ENCODE data around the gene ANKRD45. TPM values are rescaled to one million over a fixed set of nuclear protein-coding genes. Genes with fewer than 3 reads are reported as not detected.
"Not testable (repeated sequence)": the region's sequence is repeated elsewhere in the genome, so short reads cannot be mapped to it uniquely, and the experiment has no call there.

ANKRD45 gene
- total and polyA plus RNA-seq, 2 of the 8 experiments (the other 6 are each of a cell fraction or from before 2014, with no cell fraction given): 0.41 to 2.8 TPM

DNA sequence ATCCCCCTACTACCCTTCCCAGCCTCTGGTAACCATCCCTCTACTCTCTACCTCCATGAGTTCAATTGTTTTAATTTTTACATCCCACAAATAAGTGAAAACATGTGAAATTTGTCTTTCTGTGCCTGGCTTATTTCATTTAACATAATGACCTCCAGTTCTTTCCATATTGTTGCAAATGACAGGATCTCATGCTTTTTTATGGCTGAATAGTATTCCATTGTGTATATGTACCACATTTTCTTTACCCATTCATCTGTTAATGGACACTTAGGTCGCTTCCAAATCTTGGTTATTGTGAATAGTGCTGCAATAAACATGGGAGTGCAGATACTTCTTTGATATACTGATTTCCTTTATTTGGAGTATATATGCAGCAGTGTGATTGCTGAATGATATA is 105.8 kb downstream of the ANKRD45 start:
- H2BK15ac ChIP-seq (ENCODE audit: low read length); CTCF ChIA-PET (ENCODE audit: partially characterized antibody); H3K27me3 ChIP-seq (replicated peaks in 1 of 4; ENCODE audit: control insufficient read depth in 3 of 4, extremely low read depth in 1 of 4, insufficient read depth in 3 of 4, low read length in 3 of 4); H3K56ac ChIP-seq (replicated peaks; ENCODE audit: insufficient read length, low read depth, low read length); H2BK12ac ChIP-seq (ENCODE audit: low read depth, low read length); FAIRE-seq; H3K36me3 ChIP-seq (ENCODE audit: control insufficient read depth in 2 of 4, insufficient read depth in 4 of 4, low read length in 3 of 4); H2AFZ ChIP-seq (ENCODE audit: low read length); H2BK5ac ChIP-seq (ENCODE audit: low read depth, low read length); H2BK120ac ChIP-seq (replicated peaks; ENCODE audit: low read depth, low read length); H3K4ac ChIP-seq (replicated peaks; ENCODE audit: insufficient read length, low read depth, low read length); H3K9me3 ChIP-seq (ENCODE audit: insufficient read depth in 2 of 2, low read depth in 1 of 2, low read length in 1 of 2); H3K9ac ChIP-seq (replicated peaks in 1 of 4; ENCODE audit: extremely low read depth in 1 of 4, low read depth in 3 of 4, low read length in 3 of 4); H4K91ac ChIP-seq (replicated peaks; ENCODE audit: insufficient read length, low read length); H3K79me1 ChIP-seq (ENCODE audit: low read depth, low read length); H4K20me1 ChIP-seq (replicated peaks in 1 of 2; ENCODE audit: control insufficient read depth in 1 of 2, insufficient read depth in 2 of 2, low read length in 2 of 2); H3K14ac ChIP-seq (ENCODE audit: insufficient read length); H3K27ac ChIP-seq (ENCODE audit: low read depth, low read length); H3K79me2 ChIP-seq (ENCODE audit: control insufficient read depth in 1 of 2, insufficient read depth in 2 of 2, low read length in 2 of 2); H2AK5ac ChIP-seq (ENCODE audit: low read depth, low read length); H4K8ac ChIP-seq (ENCODE audit: extremely low read depth, insufficient read depth, low read length); H3K4me3 ChIP-seq (ENCODE audit: extremely low read depth in 1 of 4, insufficient read depth in 2 of 4, low read depth in 3 of 4, low read length in 4 of 4); DNase-seq (ENCODE audit: low read depth in 1 of 2, low spot score in 2 of 2); H3K4me1 ChIP-seq (replicated peaks in 1 of 4; ENCODE audit: control insufficient read depth in 3 of 4, insufficient read depth in 4 of 4, low read length in 3 of 4); POLR2A ChIA-PET (ENCODE audit: partially characterized antibody); H4K5ac ChIP-seq (ENCODE audit: insufficient read length, low read depth, low read length); H3K23ac ChIP-seq (ENCODE audit: insufficient read length); H3K4me2 ChIP-seq (ENCODE audit: insufficient read depth in 1 of 2, low read depth in 2 of 2, low read length in 2 of 2); H3K23me2 ChIP-seq (ENCODE audit: low read depth, low read length); H3K18ac ChIP-seq (ENCODE audit: extremely low read depth, low read length); H2BK20ac ChIP-seq (ENCODE audit: low read length): not testable (repeated sequence)
- 100% methylated on average over 1 of the region's 1 CpG; no CpG with 5 or more reads in 1 of the 2 experiments for WGBS, 2 experiments (ENCODE audit: extremely low coverage in 1 of 2, insufficient coverage in 1 of 2, insufficient read length in 1 of 2, insufficient replicate concordance in 2 of 2, low coverage in 1 of 2, low lambda C conversion rate in 2 of 2, missing lambda C conversion rate in 1 of 2)
